DOHH2 (cell line): ENCODE results near the gene ZSCAN2.

ENCODE experiments used
- H3F3A ChIP-seq: fragments of 200-600 bp; sonication (generic), shearing (Covaris generic); 2 replicates; pipeline ENCODE4 v1.6.0; 2016; ENCODE audit warnings: antibody characterized with exemption, mild to moderate bottlenecking; ENCODE audit not compliant: control insufficient read depth, insufficient read depth
- H3K27ac ChIP-seq: fragments of 200-600 bp; sonication (generic); 2 replicates; pipeline ENCODE4 v1.5.1; 2014; ENCODE audit warnings: low read depth, mild to moderate bottlenecking, low read length, moderate library complexity
- H3K27me3 ChIP-seq: fragments of 200-600 bp; sonication (generic); 2 replicates; pipeline ENCODE4 v1.6.1; 2014; ENCODE audit warnings: mild to moderate bottlenecking, low read length, mixed read lengths; ENCODE audit not compliant: control insufficient read depth
- H3K36me3 ChIP-seq: fragments of 200-600 bp; sonication (generic); 2 replicates; pipeline ENCODE4 v1.6.1; 2014; ENCODE audit warnings: mild to moderate bottlenecking, low read length, moderate library complexity, mixed read lengths; ENCODE audit not compliant: control insufficient read depth
- H3K4me1 ChIP-seq: fragments of 200-600 bp; sonication (generic); 2 replicates; pipeline ENCODE4 v1.6.1; 2014; ENCODE audit warnings: mild to moderate bottlenecking, low read length, mixed read lengths; ENCODE audit not compliant: control insufficient read depth
- H3K4me2 ChIP-seq: fragments of 200-600 bp; sonication (generic); 2 replicates; pipeline ENCODE4 v1.6.0; 2014; ENCODE audit warnings: mild to moderate bottlenecking, low read length, moderate library complexity
- H3K4me3 ChIP-seq: fragments of 200-600 bp; sonication (generic); 2 replicates; pipeline ENCODE4 v1.5.1; 2014; ENCODE audit warnings: mild to moderate bottlenecking, low read length, mixed read lengths
- H3K79me2 ChIP-seq: fragments of 200-600 bp; sonication (generic); 2 replicates; pipeline ENCODE4 v1.6.1; 2014; ENCODE audit warnings: mild to moderate bottlenecking, low read length, mixed read lengths; ENCODE audit not compliant: control insufficient read depth
- H3K9me2 ChIP-seq: fragments of 200-600 bp; sonication (generic); replicated peaks from 2 replicates; pipeline ENCODE4 v1.6.1; 2014; ENCODE audit warnings: mild to moderate bottlenecking, low read length, mixed read lengths; ENCODE audit not compliant: control insufficient read depth
- H3K9me3 ChIP-seq: fragments of 200-600 bp; sonication (generic); 2 replicates; pipeline ENCODE4 v1.6.1; 2014; ENCODE audit warnings: antibody characterized with exemption, low read length, mixed read lengths; ENCODE audit not compliant: control insufficient read depth, insufficient read depth
- H4K20me1 ChIP-seq: fragments of 200-600 bp; sonication (generic); 2 replicates; pipeline ENCODE4 v1.6.0; 2014; ENCODE audit warnings: low read depth, mild to moderate bottlenecking, antibody characterized with exemption, low read length, moderate library complexity; ENCODE audit not compliant: control insufficient read depth, insufficient read depth
- CTCF ChIP-seq: fragments of 200-600 bp; sonication (generic); IDR thresholded peaks from one replicate; pipeline ENCODE4 v1.5.1; 2014; ENCODE audit warnings: antibody characterized with exemption, mild to moderate bottlenecking, low read depth, low read length; ENCODE audit not compliant: poor library complexity, severe bottlenecking
- EZH2phosphoT487 ChIP-seq: fragments of 200-600 bp; sonication (generic); IDR thresholded peaks from 2 replicates; pipeline ENCODE4 v1.6.1; 2017; ENCODE audit warnings: borderline replicate concordance, mild to moderate bottlenecking, antibody characterized with exemption, low read length, moderate library complexity, mixed read lengths

The ZSCAN2 gene

DNA sequence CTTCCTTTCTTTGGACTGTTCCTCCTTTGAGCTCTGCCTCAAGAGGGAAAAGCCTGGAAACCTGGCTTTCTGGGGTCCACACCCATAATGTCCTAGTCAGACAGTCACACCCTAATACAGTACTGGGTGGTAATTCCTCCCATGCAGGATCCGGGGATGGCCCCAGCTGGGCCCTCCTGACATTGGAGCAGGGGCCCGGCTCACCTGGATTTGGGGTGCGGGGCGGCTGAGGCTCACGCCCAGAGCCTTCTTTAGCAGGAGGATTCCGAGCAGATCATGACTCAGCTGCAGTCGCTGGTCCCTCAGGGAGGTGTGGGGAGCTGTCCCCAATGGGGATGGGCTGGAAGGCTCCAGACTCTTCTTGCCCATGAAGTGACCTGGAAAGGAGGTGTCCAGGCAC, 56.2 kb downstream of the ZSCAN2 start:
- H4K20me1 ChIP-seq = no peaks in the 10 kb centered on the region
- no peak overlapping the region for H3K4me3 ChIP-seq
- peaks cover 8% of the 10 kb centered on the region; the same call in 1 of the 2 replicates for H3F3A ChIP-seq
- H3K4me1 ChIP-seq = peaks cover 49% of the 10 kb centered on the region
- TF ChIP-seq CTCF (no peak), EZH2phosphoT487 (no peak)
- no peaks in the 10 kb centered on the region for H3K9me3 ChIP-seq
- H3K27ac ChIP-seq = no peak overlapping the region
- no peak overlapping the region; the same call in 1 of the 2 replicates for H3K4me2 ChIP-seq
- peaks cover 5% of the 10 kb centered on the region for H3K27me3 ChIP-seq
- H3K9me2 ChIP-seq = no peaks in the 10 kb centered on the region
- H3K79me2 ChIP-seq = peaks cover 21% of the 10 kb centered on the region
- peaks cover 21% of the 10 kb centered on the region for H3K36me3 ChIP-seq

GRCh38 chr15:84657748-84658079, 56.9 kb downstream of the ZSCAN2 start:
- H4K20me1 ChIP-seq = no peaks in the 10 kb centered on the region
- no peak for TF ChIP-seq CTCF
- no peak for TF ChIP-seq EZH2phosphoT487

DNA sequence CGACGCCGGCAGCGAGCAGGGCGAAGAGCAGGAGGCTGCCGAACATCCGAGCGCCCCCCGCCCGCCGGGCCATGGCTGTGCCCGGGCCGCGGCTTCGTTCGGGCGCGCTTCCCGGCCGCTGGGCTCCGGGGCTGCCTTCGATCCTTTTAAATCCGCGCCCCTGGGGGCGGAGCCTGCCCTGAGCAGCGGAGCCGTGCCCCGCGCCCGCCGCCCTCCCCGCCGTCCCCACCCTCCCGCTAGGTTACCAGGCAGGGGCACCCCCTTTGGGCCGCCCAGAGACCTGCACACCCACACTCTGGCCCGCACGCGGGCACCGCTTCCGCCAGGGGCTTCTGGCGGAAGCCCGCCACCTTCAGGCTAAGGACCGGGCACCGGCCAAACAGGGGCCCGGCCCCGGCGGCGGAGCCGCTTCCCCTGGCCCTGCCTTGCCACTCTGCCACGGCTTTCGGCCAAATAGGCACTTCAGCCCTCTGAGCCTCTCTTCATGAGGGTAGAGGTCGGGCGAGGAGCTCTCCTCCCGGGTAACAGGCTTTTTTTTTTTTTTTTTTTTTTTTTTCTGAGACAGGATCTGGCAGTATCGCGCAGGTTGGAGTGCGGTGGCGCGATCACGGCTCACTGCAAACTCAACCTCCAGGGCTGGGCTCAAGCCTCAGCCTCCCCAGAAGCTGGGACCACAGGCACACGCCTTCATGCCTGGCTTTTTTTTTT, 57.4 kb downstream of the ZSCAN2 start, which contains the start of gene NMB:
TSS of gene NMB (minus strand) at position 120 of the 708 bp plus-strand sequence. CDS start at position 73, 47 bp downstream.
- Histone ChIP-seq H3K4me3 (peak within 1 kb of the TSS; percentile 74), H3K27me3 (peaks cover 5% of the 10 kb centered on the region), H3K27ac (peak within 1 kb of the TSS; percentile 53), H3K36me3 (peaks cover 8% of the 10 kb centered on the region), H4K20me1 (no peaks in the 10 kb centered on the region), H3K79me2 (peaks cover 8% of the 10 kb centered on the region), H3F3A (peaks cover 18% of the 10 kb centered on the region), H3K4me1 (peaks cover 37% of the 10 kb centered on the region), H3K9me2 (no peaks in the 10 kb centered on the region), H3K9me3 (no peaks in the 10 kb centered on the region), H3K4me2 (peak within 1 kb of the TSS; percentile 82)
- TF ChIP-seq EZH2phosphoT487 (no peak), CTCF (peak; percentile 68)

More at GRCh38 chr15:84657748-84658079, 56.9 kb downstream of the ZSCAN2 start:
- peak overlapping the region; percentile 74 for H3K4me3 ChIP-seq
- peaks cover 13% of the 10 kb centered on the region for H3K79me2 ChIP-seq
- no peaks in the 10 kb centered on the region for H3K9me3 ChIP-seq
- peaks cover 13% of the 10 kb centered on the region for H3F3A ChIP-seq
- peak overlapping the region; percentile 82 for H3K4me2 ChIP-seq
- peaks cover 5% of the 10 kb centered on the region for H3K27me3 ChIP-seq
- peaks cover 42% of the 10 kb centered on the region for H3K4me1 ChIP-seq
- H3K36me3 ChIP-seq = peaks cover 13% of the 10 kb centered on the region
- H3K27ac ChIP-seq = no peak overlapping the region
- no peaks in the 10 kb centered on the region for H3K9me2 ChIP-seq
